ENCODE data around the gene AMBRA1.

AMBRA1 gene

DNA sequence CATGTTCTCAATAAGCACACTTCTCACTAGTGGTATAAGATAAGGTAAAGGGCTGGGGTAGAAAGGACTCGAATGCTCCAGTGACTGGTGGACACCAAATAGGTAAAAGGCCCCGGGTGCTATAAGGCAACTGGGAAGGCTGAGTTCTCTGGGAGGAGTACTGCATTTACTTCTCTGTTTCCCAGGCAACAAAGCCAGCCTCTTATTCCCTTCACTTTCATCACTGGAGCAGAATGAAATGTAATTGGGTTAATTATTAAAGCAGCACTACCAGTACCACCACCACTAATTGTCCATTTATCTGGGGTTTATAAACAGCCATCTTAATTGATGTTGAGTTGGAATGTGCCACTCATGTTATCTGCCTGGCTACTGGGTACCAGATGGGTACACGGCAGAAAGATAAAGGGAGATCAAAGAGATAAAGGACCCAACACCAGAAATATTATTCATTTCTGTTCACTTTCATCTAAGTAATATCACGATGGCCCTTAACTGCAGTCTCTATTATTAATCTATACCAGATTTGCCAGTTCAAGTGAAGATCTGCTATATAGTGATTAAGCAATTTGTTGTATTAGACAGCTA, 107.9 kb downstream of the AMBRA1 start:
- H3K9me3 ChIP-seq (ENCODE audit: control insufficient read depth, low read length), result no peaks in the 10 kb centered on the region
- no peaks in the 10 kb centered on the region for H3K27me3 ChIP-seq (ENCODE audit: control insufficient read depth, insufficient read depth, low read length)
- H3K36me3 ChIP-seq (ENCODE audit: control insufficient read depth, insufficient read depth, low read length), result no peaks in the 10 kb centered on the region
- H3K9ac ChIP-seq (ENCODE audit: low read length), result no peak overlapping the region
- H3K4me1 ChIP-seq (ENCODE audit: control insufficient read depth, insufficient read depth, low read length), result no peaks in the 10 kb centered on the region
- H3K4me3 ChIP-seq (ENCODE audit: low read length), result no peak overlapping the region

DNA sequence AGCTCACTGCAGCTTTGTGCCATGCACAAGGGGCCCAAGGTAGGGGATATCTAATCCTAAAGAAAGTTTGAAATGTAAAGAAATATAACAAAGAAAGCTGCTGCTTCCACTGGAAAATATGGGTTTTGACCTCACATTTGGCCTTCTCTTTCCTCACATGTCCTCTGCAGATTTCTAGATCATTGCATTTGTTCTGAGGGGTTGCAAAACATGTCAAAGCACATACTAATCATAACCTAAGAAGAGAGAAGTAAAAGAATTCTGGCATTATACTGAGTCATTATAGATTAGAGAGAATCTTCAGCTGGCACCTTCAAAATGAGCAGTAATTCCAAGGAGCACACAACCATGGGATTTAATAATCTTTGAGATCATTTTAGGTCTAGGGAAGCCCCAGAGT, 109.7 kb downstream of the AMBRA1 start:
- Histone ChIP-seq H3K4me3 (ENCODE audit: low read length) (no peak overlapping the region), H3K27me3 (ENCODE audit: control insufficient read depth, insufficient read depth, low read length) (no peaks in the 10 kb centered on the region), H3K9me3 (ENCODE audit: control insufficient read depth, low read length) (no peaks in the 10 kb centered on the region), H3K36me3 (ENCODE audit: control insufficient read depth, insufficient read depth, low read length) (no peaks in the 10 kb centered on the region), H3K9ac (ENCODE audit: low read length) (no peak overlapping the region), H3K4me1 (ENCODE audit: control insufficient read depth, insufficient read depth, low read length) (no peaks in the 10 kb centered on the region)

DNA sequence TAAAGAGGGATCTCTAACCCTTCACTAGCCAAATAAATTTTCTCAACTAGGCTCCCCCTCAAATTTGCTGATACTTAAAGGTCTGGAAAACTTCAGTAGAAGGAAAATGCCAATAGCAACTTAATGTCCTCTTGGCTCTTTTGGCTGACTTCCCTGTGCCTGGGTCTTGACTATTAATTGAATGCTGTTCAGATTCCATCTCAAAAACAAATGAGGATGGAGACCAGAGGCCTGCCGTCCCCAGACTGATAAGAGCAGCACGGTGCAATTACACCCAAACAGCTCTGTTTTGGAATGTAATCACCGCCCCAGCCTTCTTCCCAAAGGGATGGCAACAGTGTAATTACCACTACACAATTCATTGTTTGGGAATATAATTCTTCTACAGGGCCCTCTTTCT, 112.9 kb downstream of the AMBRA1 start:
- Histone ChIP-seq H3K27me3 (ENCODE audit: control insufficient read depth, insufficient read depth, low read length) (no peaks in the 10 kb centered on the region), H3K4me1 (ENCODE audit: control insufficient read depth, insufficient read depth, low read length) (no peaks in the 10 kb centered on the region), H3K4me3 (ENCODE audit: low read length) (no peak overlapping the region), H3K36me3 (ENCODE audit: control insufficient read depth, insufficient read depth, low read length) (no peaks in the 10 kb centered on the region), H3K9ac (ENCODE audit: low read length) (no peak overlapping the region), H3K9me3 (ENCODE audit: control insufficient read depth, low read length) (no peaks in the 10 kb centered on the region)

DNA sequence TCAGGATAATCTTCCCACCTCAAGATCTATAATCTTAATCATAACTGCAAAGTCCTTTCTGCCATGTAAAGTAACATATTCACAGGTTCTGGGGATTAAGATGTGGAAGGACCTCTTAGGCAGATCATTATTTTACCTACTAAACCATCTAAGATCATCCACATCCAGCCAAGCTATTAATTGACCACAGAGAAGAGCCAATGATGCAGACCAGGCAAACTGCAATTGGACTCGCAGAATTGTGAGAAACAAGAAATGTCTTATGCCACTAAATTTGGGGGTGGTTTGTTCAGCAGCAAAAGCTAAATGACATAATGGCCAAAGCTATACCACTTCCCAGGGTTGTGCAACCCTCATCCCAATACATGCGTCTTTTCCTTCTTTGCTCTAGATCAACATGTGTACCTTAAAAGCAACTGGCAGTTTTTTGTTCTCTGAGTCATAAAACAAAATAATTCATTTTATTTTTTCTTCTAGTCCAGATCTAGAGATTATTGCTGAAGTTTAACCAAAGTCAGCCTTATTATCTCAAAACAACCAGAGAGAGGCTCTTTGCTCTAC, 113.6 kb downstream of the AMBRA1 start:
- Histone ChIP-seq H3K9ac (ENCODE audit: low read length) (no peak overlapping the region), H3K9me3 (ENCODE audit: control insufficient read depth, low read length) (no peaks in the 10 kb centered on the region), H3K4me1 (ENCODE audit: control insufficient read depth, insufficient read depth, low read length) (no peaks in the 10 kb centered on the region), H3K36me3 (ENCODE audit: control insufficient read depth, insufficient read depth, low read length) (no peaks in the 10 kb centered on the region), H3K27me3 (ENCODE audit: control insufficient read depth, insufficient read depth, low read length) (no peaks in the 10 kb centered on the region), H3K4me3 (ENCODE audit: low read length) (no peak overlapping the region)

DNA sequence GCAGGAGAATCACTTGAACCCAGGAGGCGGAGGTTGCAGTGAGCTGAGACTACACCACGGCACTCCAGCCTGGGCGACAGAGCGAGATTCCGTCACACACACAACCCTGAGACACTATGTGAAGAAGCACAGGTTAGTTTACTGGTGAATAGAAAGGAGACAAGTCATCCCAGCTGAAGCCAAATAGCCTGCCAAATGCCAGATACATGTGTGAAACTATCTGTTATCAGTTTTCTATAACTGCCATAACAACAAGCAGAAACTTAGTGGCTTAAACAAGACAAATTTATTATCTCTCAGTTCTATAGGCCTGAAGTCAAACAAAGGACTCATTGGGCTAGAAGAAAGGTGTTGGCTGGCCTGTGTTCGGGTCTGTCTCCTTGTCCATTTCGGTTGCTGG, 114.2 kb downstream of the AMBRA1 start:
- no peaks in the 10 kb centered on the region for H3K4me1 ChIP-seq (ENCODE audit: control insufficient read depth, insufficient read depth, low read length)
- H3K36me3 ChIP-seq (ENCODE audit: control insufficient read depth, insufficient read depth, low read length), result no peaks in the 10 kb centered on the region
- no peak overlapping the region for H3K4me3 ChIP-seq (ENCODE audit: low read length)
- H3K27me3 ChIP-seq (ENCODE audit: control insufficient read depth, insufficient read depth, low read length), result no peaks in the 10 kb centered on the region
- no peak overlapping the region for H3K9ac ChIP-seq (ENCODE audit: low read length)
- H3K9me3 ChIP-seq (ENCODE audit: control insufficient read depth, low read length), result no peaks in the 10 kb centered on the region

DNA sequence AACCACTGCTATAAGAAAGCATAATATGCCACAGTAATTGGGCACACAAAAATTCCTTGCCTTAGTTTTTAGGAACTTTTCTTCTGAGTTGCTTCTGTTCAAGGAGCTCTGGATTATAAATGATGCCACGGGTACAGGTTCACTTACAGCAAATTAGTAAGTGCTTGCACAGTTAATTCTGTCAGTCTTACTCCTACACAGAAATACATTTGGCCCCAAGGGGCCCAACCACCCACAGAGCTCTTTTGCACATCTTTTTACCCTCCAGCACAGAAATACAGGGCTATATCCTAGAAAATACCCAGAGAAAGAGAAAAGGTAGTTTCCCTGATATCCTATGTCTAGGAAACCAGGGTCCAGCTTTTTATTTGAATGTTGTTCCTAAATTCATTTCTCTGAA, 115.6 kb downstream of the AMBRA1 start:
- H3K27me3 ChIP-seq (ENCODE audit: control insufficient read depth, insufficient read depth, low read length), result no peaks in the 10 kb centered on the region
- H3K9ac ChIP-seq (ENCODE audit: low read length), result no peak overlapping the region
- H3K9me3 ChIP-seq (ENCODE audit: control insufficient read depth, low read length), result no peaks in the 10 kb centered on the region
- no peak overlapping the region for H3K4me3 ChIP-seq (ENCODE audit: low read length)
- no peaks in the 10 kb centered on the region for H3K36me3 ChIP-seq (ENCODE audit: control insufficient read depth, insufficient read depth, low read length)
- peaks cover 1% of the 10 kb centered on the region for H3K4me1 ChIP-seq (ENCODE audit: control insufficient read depth, insufficient read depth, low read length)

DNA sequence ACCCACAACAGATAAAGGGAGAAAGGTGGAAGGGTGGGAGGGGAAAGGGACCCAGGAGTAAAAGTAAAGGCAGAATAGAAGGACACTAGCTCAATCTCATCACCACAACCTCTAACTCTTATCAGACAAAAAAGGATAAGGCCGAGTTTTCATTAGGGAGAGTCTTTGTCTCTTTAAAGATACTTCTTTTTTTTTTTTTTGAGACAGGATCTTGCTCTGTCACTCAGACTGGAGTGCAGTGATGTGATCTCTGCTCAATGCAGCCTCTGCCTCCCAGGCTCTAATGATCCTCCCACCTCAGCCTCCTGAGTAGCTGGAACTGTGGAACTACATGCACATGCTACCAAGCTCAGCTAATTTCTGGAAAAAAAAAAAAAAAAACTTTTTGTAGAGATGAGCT, 116.7 kb downstream of the AMBRA1 start:
- Histone ChIP-seq H3K9ac (ENCODE audit: low read length) (no peak overlapping the region), H3K4me1 (ENCODE audit: control insufficient read depth, insufficient read depth, low read length) (peaks cover 8% of the 10 kb centered on the region), H3K4me3 (ENCODE audit: low read length) (no peak overlapping the region), H3K27me3 (ENCODE audit: control insufficient read depth, insufficient read depth, low read length) (no peaks in the 10 kb centered on the region), H3K36me3 (ENCODE audit: control insufficient read depth, insufficient read depth, low read length) (no peaks in the 10 kb centered on the region), H3K9me3 (ENCODE audit: control insufficient read depth, low read length) (no peaks in the 10 kb centered on the region)

DNA sequence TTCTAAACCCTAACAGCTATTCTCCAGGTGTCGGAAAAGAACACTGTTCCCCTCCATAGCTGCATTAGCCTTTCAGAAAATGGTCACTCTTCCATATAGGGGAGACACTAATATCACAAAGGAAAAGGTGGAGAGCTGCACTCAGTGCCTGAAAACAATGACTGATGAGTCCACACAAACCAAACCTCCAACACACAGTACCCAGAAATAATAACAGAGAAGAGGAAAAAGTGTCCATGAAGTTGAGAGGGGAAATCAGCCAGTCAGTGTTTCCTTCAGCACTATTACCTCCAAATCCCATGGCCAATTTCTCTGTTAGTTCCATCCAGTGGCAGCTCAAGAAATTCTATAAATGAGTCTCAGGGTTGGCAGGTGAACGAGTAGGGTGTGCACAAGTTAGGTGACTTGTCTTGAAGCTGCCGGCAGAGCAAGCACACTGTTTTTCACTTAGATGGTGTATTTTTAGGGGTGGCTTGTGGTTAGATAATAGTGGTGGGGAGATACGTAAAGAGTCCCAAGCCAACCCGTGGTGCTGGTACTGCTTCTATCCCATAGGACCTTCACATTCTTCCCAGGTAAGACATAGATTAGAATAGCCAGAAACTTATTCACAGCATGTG, 117.8 kb downstream of the AMBRA1 start:
- Histone ChIP-seq H3K4me3 (ENCODE audit: low read length) (no peak overlapping the region), H3K9ac (ENCODE audit: low read length) (no peak overlapping the region), H3K36me3 (ENCODE audit: control insufficient read depth, insufficient read depth, low read length) (no peaks in the 10 kb centered on the region), H3K9me3 (ENCODE audit: control insufficient read depth, low read length) (no peaks in the 10 kb centered on the region), H3K27me3 (ENCODE audit: control insufficient read depth, insufficient read depth, low read length) (no peaks in the 10 kb centered on the region), H3K4me1 (ENCODE audit: control insufficient read depth, insufficient read depth, low read length) (peaks cover 13% of the 10 kb centered on the region)

DNA sequence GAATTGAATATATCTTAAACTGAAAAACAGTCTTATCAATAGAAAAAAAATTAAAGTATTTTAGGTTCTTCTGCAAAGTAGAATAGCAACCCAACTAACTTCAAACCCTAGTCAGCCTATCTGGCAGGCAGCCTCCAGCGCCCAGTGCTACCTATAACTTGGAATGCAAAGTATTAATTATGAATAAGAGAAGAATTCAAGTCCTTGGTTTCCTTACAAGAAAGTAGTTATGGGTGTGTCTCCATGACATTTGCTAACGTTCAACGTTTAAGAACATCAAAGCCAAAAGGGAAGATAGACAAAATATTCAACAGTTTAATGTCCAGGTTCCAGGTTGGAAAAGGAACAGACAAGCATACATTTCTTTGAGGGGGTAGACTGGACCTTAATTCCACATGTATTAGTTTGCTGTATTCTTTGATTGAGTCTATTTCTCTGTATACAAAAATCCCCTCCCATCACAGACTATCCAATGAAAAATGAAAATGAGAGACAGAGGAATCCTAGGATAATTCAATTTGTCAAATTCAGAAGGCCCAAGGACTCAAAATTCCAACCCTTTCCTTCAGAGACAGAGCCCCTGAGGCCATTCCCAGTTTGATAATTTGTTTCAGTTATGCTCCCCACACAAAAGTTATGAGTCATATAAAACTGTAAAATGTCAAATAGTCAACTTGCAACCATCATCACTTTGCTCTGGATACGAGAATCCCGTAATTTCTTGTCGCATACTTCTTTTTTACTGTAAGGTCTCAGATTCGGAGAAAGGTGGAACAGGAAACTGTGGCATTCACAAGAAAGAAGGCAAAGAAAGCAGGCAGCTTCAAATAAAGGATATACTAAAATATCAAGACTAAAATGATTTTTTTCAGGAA, 118.5 kb downstream of the AMBRA1 start:
- Histone ChIP-seq H3K9me3 (ENCODE audit: control insufficient read depth, low read length) (no peaks in the 10 kb centered on the region), H3K36me3 (ENCODE audit: control insufficient read depth, insufficient read depth, low read length) (no peaks in the 10 kb centered on the region), H3K27me3 (ENCODE audit: control insufficient read depth, insufficient read depth, low read length) (no peaks in the 10 kb centered on the region), H3K4me3 (ENCODE audit: low read length) (no peak overlapping the region), H3K4me1 (ENCODE audit: control insufficient read depth, insufficient read depth, low read length) (peaks cover 13% of the 10 kb centered on the region), H3K9ac (ENCODE audit: low read length) (no peak overlapping the region)

DNA sequence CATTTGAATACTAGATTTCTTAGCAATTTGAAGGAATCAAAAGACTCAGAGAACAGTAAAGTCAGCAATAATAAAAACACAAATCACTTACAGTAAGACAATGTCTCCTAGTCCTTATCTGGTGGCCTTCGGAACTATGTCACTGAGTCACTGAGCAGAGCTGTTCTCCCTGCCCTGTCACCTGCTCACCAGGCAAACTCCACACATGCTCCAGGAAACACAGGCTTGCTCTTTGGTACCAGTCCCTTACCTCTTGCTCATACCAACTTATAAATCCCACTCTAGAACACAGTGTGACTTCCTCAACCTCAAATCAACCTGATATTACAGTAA, 121.2 kb downstream of the AMBRA1 start:
- Histone ChIP-seq H3K27me3 (ENCODE audit: control insufficient read depth, insufficient read depth, low read length) (no peaks in the 10 kb centered on the region), H3K9ac (ENCODE audit: low read length) (peak overlapping the region; percentile 6), H3K4me3 (ENCODE audit: low read length) (no peak overlapping the region), H3K36me3 (ENCODE audit: control insufficient read depth, insufficient read depth, low read length) (no peaks in the 10 kb centered on the region), H3K4me1 (ENCODE audit: control insufficient read depth, insufficient read depth, low read length) (peaks cover 13% of the 10 kb centered on the region), H3K9me3 (ENCODE audit: control insufficient read depth, low read length) (no peaks in the 10 kb centered on the region)

DNA sequence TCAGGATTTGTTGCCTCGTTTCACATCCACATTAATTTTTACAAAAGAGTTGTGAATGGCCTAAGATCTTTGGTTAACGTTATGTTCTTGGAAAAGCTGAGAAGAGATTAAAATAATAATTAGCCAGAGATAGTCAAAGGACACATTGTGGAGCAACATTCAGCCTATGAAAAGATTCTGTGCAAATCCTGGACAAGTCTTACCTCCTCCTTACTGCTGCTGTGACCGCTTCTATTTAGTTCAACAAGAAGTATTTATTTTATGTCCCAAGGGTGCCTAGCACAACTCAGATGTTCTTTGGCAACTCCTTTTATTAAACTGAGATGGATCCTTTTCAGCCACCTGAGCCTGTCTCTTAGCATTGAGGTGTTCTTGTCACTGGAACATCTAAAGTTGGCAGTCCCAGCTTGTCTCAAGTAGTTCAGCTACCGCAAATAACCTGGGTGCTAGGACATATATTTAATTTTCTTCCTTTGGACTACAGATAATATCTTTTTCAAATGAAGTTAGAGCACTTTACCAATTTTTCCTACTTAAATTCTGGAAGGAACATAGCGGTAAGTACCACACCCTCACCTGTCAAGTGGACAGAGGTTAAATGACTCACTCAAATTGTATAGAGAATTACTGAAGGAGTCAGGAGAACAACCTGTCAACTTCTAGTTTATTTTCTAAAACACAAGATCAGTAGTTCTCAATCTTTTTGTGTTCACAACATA, 121.7 kb downstream of the AMBRA1 start:
- no peak overlapping the region for H3K4me3 ChIP-seq (ENCODE audit: low read length)
- peaks cover 13% of the 10 kb centered on the region for H3K4me1 ChIP-seq (ENCODE audit: control insufficient read depth, insufficient read depth, low read length)
- no peak overlapping the region for H3K9ac ChIP-seq (ENCODE audit: low read length)
- no peaks in the 10 kb centered on the region for H3K36me3 ChIP-seq (ENCODE audit: control insufficient read depth, insufficient read depth, low read length)
- no peaks in the 10 kb centered on the region for H3K9me3 ChIP-seq (ENCODE audit: control insufficient read depth, low read length)
- H3K27me3 ChIP-seq (ENCODE audit: control insufficient read depth, insufficient read depth, low read length), result no peaks in the 10 kb centered on the region

DNA sequence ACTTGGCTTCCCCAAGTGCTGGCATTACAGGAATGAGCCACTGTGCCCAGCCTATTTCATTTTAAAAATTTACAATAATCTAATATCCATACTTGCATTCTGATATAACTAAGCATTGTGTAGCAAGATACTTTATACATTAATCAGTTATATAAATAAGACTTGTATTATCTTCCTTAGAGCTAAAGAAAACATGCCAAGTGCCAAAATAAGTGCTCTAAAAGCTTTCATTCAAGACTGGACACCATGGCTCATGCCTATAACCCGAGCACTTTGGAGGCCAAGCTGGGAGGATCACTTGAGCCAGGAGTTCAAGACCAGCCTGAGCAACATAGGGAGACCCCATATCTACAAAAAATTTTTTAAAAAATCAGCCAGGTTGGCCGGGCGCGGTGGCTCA, 123.9 kb downstream of the AMBRA1 start:
- peaks cover 22% of the 10 kb centered on the region for H3K4me1 ChIP-seq (ENCODE audit: control insufficient read depth, insufficient read depth, low read length)
- no peaks in the 10 kb centered on the region for H3K27me3 ChIP-seq (ENCODE audit: control insufficient read depth, insufficient read depth, low read length)
- H3K9me3 ChIP-seq (ENCODE audit: control insufficient read depth, low read length), result no peaks in the 10 kb centered on the region
- H3K4me3 ChIP-seq (ENCODE audit: low read length), result no peak overlapping the region
- no peak overlapping the region for H3K9ac ChIP-seq (ENCODE audit: low read length)
- no peaks in the 10 kb centered on the region for H3K36me3 ChIP-seq (ENCODE audit: control insufficient read depth, insufficient read depth, low read length)

Measured in mucosa of stomach (tissue), 1 donor.